Endothelial cell of umbilical vein (primary cell): ENCODE data around the gene STIMATE. TPM values are rescaled to one million over a fixed set of nuclear protein-coding genes. Genes with fewer than 3 reads are reported as not detected.

Experiments used
- BruUV-seq: library from RNA; stranded (reverse); fragments of 400-500 nt; replicated peaks from 2 replicates; lab custom pipeline; 2021; lab: Mats Ljungman, UMichigan
- CTCF ChIA-PET: fragments of 300-600, 350-600 bp; sonication (Branson Sonifier 250); formaldehyde crosslinking; loops from one replicate; lab custom pipeline; 2021; ENCODE audit warnings: antibody characterized with exemption, inconsistent platforms; lab: Charles Lee
- POLR2A ChIA-PET: fragments of 300-600, 350-600 bp; sonication (Branson Sonifier 250); formaldehyde crosslinking; loops from one replicate; lab custom pipeline; 2021; ENCODE audit warnings: antibody characterized with exemption, inconsistent platforms; lab: Charles Lee
- DNase-seq: peaks from one replicate; pipeline ENCODE4 v3.0.0-alpha.2; 2011; ENCODE audit warnings: low read depth, low spot score
- FAIRE-seq: peaks from 2 replicates; lab custom pipeline; 2011; peaks lifted over from hg19 to GRCh38; lab: Jason Lieb, UNC
- H2AFZ ChIP-seq: 2 replicates; pipeline ENCODE4 v1.6.0; 2012; ENCODE audit warnings: low read depth, low read length, control low read depth, inconsistent platforms
- H3K27ac ChIP-seq: 2 replicates; pipeline ENCODE4 v1.5.1; 2011; ENCODE audit warnings: low read depth, mild to moderate bottlenecking, control low read depth, low read length, moderate library complexity; ENCODE audit not compliant: insufficient read depth
- H3K27me3 ChIP-seq, 2 experiments: 2 replicates each; pipeline versions ENCODE4 v1.6.0 to v1.6.1; 2011; ENCODE audit warnings: low read length in 2 of 2, mixed read lengths in 1 of 2; ENCODE audit not compliant: control insufficient read depth in 2 of 2, insufficient read depth in 2 of 2
- H3K36me3 ChIP-seq, 2 experiments: 2 replicates in 1 of 2; 3 replicates in 1 of 2; pipeline ENCODE4 v1.5.1; 2011; ENCODE audit warnings: low read length in 2 of 2, mild to moderate bottlenecking in 1 of 2, moderate library complexity in 1 of 2; ENCODE audit not compliant: control insufficient read depth in 2 of 2, insufficient read depth in 2 of 2; ENCODE audit errors: extremely low read depth in 1 of 2
- H3K4me1 ChIP-seq: 3 replicates; pipeline ENCODE4 v1.5.1; 2011; ENCODE audit warnings: mild to moderate bottlenecking, low read length; ENCODE audit not compliant: control insufficient read depth, insufficient read depth; ENCODE audit errors: extremely low read depth
- H3K4me2 ChIP-seq: 2 replicates; pipeline ENCODE4 v1.6.1; 2011; ENCODE audit warnings: low read length, control low read depth, mixed read lengths; ENCODE audit not compliant: insufficient read depth
- H3K4me3 ChIP-seq, 3 experiments: fragments of 200-600 bp in 1 of 3; sonication (generic), shearing (Covaris generic) in 1 of 3; replicated peaks in 1 of 3; 2 replicates each; pipeline ENCODE4 v1.5.1; 2011 to 2016; ENCODE audit warnings: control low read depth in 3 of 3, low read length in 3 of 3, mild to moderate bottlenecking in 2 of 3, inconsistent platforms in 1 of 3, low read depth in 1 of 3, moderate library complexity in 1 of 3; ENCODE audit not compliant: insufficient read depth in 1 of 3
- H3K79me2 ChIP-seq: 2 replicates; pipeline ENCODE4 v1.6.0; 2012; ENCODE audit warnings: low read length, inconsistent platforms; ENCODE audit not compliant: control insufficient read depth, insufficient read depth
- H3K9ac ChIP-seq: replicated peaks from 2 replicates; pipeline ENCODE3; 2011; ENCODE audit warnings: low read length, control low read depth; ENCODE audit not compliant: insufficient read depth; ENCODE audit errors: extremely low read depth
- H3K9me1 ChIP-seq: replicated peaks from 3 replicates; pipeline ENCODE4 v1.6.0; 2011; ENCODE audit warnings: mild to moderate bottlenecking, low read length; ENCODE audit not compliant: control insufficient read depth, insufficient read depth; ENCODE audit errors: extremely low read depth
- H3K9me3 ChIP-seq: replicated peaks from 2 replicates; pipeline ENCODE4 v1.5.1; 2012; ENCODE audit warnings: low read length, inconsistent platforms; ENCODE audit not compliant: control insufficient read depth, insufficient read depth
- H4K20me1 ChIP-seq: replicated peaks from 2 replicates; pipeline ENCODE3; 2011; ENCODE audit warnings: mild to moderate bottlenecking, low read length; ENCODE audit not compliant: control insufficient read depth, insufficient read depth; ENCODE audit errors: extremely low read depth
- CTCF ChIP-seq, 2 donors: IDR thresholded peaks; 1 replicate in 1 of 2; 2 replicates in 1 of 2; pipeline ENCODE4 v1.5.1; 2011; ENCODE audit warnings: low read length in 2 of 2, mild to moderate bottlenecking in 2 of 2, moderate library complexity in 2 of 2, control low read depth in 1 of 2, inconsistent platforms in 1 of 2, low read depth in 1 of 2; ENCODE audit not compliant: insufficient read depth in 1 of 2; ENCODE audit errors: extremely low read depth in 1 of 2
- EZH2 ChIP-seq: IDR thresholded peaks from 2 replicates; pipeline ENCODE4 v1.6.1; 2012; ENCODE audit warnings: borderline replicate concordance, low read depth, mild to moderate bottlenecking, moderate library complexity, low read length, inconsistent platforms; ENCODE audit not compliant: severe bottlenecking
- FOS ChIP-seq: IDR thresholded peaks from 2 replicates; pipeline ENCODE4 v1.6.1; 2011; ENCODE audit warnings: mild to moderate bottlenecking, low read length, moderate library complexity, borderline replicate concordance; ENCODE audit not compliant: insufficient read depth
- GATA2 ChIP-seq: IDR thresholded peaks from 2 replicates; pipeline ENCODE4 v1.7.0; 2011; ENCODE audit warnings: low read depth, mild to moderate bottlenecking, moderate library complexity, mixed read lengths, low read length; ENCODE audit not compliant: insufficient read length, insufficient read depth
- JUN ChIP-seq: IDR thresholded peaks from 2 replicates; pipeline ENCODE4 v1.6.1; 2011; ENCODE audit warnings: borderline replicate concordance, low read depth; ENCODE audit not compliant: insufficient read length, insufficient read depth
- MAX ChIP-seq: IDR thresholded peaks from 2 replicates; pipeline ENCODE4 v1.6.1; 2011; ENCODE audit not compliant: insufficient read depth, insufficient read length
- MYC ChIP-seq: IDR thresholded peaks from one replicate; pipeline ENCODE4 v1.6.1; 2011; ENCODE audit warnings: mild to moderate bottlenecking, low read depth, low read length
- POLR2A ChIP-seq: IDR thresholded peaks from 2 replicates; pipeline ENCODE4 v1.6.1; 2012; ENCODE audit warnings: low read depth, mild to moderate bottlenecking, control low read depth, low read length
- POLR2AphosphoS5 ChIP-seq: IDR thresholded peaks from 2 replicates; pipeline ENCODE4 v1.6.1; 2012; ENCODE audit warnings: low read depth, mild to moderate bottlenecking, control low read depth, low read length, moderate library complexity; ENCODE audit not compliant: insufficient read depth
- dilution Hi-C: fragments of 300-500 bp; cut with MboI; formaldehyde crosslinking; loops from one replicate; pipeline ENCODE4 v1.15.0; 2019; ENCODE audit warnings: low sequenced_read_pairs; ENCODE audit not compliant: extremely low pct_ligation_motif_present
- intact Hi-C: fragments of 100-400 bp; cut with micrococcal nuclease; formaldehyde crosslinking; loops from one replicate; pipeline ENCODE4 v1.10.0; 2022
- polyA plus RNA-seq, 4 experiments: library from polyadenylated mRNA; depleted of rRNA in 3 of 4; stranded (reverse) in 3 of 4; unstranded in 1 of 4; fragments of >200 nt; gene quantifications; 2 replicates each; pipeline versions ENCODE4 v1.2.1 to v1.2.3, GENCODE V29; 2011 to 2012; ENCODE audit warnings: missing spikeins in 1 of 4
- total RNA-seq: library from RNA; stranded (reverse); gene quantifications from 2 replicates; pipeline ENCODE4 v1.2.3, GENCODE V29; 2021

STIMATE gene
- total and polyA plus RNA-seq, 2 donors (not counting 3 experiments of a cell fraction or from before 2014, with no cell fraction given): 18.2 to 24.0 TPM

- DNase-seq (peak; percentile 14), FAIRE-seq (no peak)
- TF ChIP-seq MAX: no peak
- no peak for TF ChIP-seq POLR2A
- no peak for TF ChIP-seq POLR2AphosphoS5
- no peak for TF ChIP-seq CTCF (IDR thresholded peaks at IDR 0.05; ENCODE audit: extremely low read depth in 1 of 2, insufficient read depth in 1 of 2, low read depth in 1 of 2, low read length in 2 of 2)
- TF ChIP-seq FOS: no peak
- no peak for TF ChIP-seq JUN
- TF ChIP-seq EZH2: no peak
- no peak for TF ChIP-seq MYC
- no peak for TF ChIP-seq GATA2
- H3K9me1 ChIP-seq: no peaks in the 10 kb centered on the region
- intact Hi-C loops (no loop called here), dilution Hi-C loops (no loop called here)
- BruUV-seq: no TSS peak
- H3K9me3 ChIP-seq: no peaks in the 10 kb centered on the region
- H3K9ac ChIP-seq: no peak overlapping the region
- H2AFZ ChIP-seq: no peak overlapping the region
- no peaks in the 10 kb centered on the region for H3K4me1 ChIP-seq
- H4K20me1 ChIP-seq: no peaks in the 10 kb centered on the region
- no peak overlapping the region for H3K4me2 ChIP-seq
- POLR2A ChIA-PET: no interaction called here
- no peaks in the 10 kb centered on the region for H3K79me2 ChIP-seq
- H3K4me3 ChIP-seq: no peak overlapping the region
- H3K27ac ChIP-seq: no peak overlapping the region
- H3K36me3 ChIP-seq: no peaks in the 10 kb centered on the region
- CTCF ChIA-PET: interaction anchor here (0.7 kb wide), 1 partner anchor 12 kb away, joined by 3 read pairs; no protein-coding TSS in a partner anchor
- no peaks in the 10 kb centered on the region for H3K27me3 ChIP-seq
Measured at GRCh38 chr3:52873433-52874159, 23.8 kb downstream of the STIMATE start.
